Astrocyte of the cerebellum (primary cell): Measurements from ENCODE around the gene GNRH2.
"Not testable (repeated sequence)": the region's sequence is repeated elsewhere in the genome, so short reads cannot be mapped to it uniquely, and the experiment has no call there.

Source experiments
- DNase-seq: peaks from one replicate; pipeline ENCODE4 v3.0.0-alpha.2; 2011; ENCODE audit warnings: low read depth
- H3K4me3 ChIP-seq: 2 replicates; pipeline ENCODE4 v1.5.1; 2011; ENCODE audit warnings: mild to moderate bottlenecking, low read depth, low read length, moderate library complexity
- in situ Hi-C: cut with HindIII; loops from 2 replicates; pipeline ENCODE4 v1.10.0; 2017; ENCODE audit warnings: low sequenced_read_pairs
- TF ChIP-seq, protein P1 (sequence below): IDR thresholded peaks from 2 replicates; pipeline ENCODE4 v1.5.1; 2012; ENCODE audit warnings: low read length, low read depth, moderate library complexity, mild to moderate bottlenecking; ENCODE audit errors: missing control alignments

Gene GNRH2

DNA sequence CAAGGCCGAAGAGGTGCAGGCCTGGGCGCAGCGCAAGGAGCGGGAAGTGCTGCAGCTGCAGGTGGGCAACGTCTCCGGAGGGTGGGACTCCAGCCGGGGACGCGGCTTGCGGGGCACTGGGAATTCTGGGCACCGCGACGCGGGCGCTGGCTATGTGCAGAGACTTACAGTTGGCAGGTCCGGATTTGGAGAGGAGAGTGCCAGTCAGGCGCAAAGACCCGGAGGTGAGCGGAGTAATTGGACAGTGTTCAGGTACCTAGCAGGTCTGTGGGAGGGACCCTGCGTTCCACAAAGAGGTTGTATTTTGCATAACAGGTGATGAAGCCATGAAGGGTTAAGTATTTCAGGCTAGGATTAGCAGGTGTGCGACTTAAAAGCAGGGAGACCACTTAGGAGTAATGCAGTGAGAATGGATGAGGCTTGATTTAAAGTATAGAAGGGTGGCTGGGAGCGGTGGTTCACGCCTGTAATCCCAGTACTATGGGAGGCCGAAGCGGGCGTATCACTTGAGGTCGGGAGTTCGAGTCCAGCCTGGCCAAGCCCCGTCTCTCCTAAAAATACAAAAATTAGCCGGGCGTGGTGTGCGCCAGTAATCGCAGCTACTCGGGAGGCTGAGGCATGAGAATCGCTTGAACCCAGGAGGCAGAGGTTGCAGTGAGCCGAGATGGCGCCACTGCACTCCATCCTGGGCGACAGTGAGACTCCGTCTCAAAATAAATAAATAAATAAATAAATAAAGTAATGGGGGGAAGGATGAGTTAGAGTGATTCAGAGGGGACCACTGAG is 3.4 kb downstream of the GNRH2 start:
- DNase-seq, result no peak
- TF ChIP-seq, protein P1, sequence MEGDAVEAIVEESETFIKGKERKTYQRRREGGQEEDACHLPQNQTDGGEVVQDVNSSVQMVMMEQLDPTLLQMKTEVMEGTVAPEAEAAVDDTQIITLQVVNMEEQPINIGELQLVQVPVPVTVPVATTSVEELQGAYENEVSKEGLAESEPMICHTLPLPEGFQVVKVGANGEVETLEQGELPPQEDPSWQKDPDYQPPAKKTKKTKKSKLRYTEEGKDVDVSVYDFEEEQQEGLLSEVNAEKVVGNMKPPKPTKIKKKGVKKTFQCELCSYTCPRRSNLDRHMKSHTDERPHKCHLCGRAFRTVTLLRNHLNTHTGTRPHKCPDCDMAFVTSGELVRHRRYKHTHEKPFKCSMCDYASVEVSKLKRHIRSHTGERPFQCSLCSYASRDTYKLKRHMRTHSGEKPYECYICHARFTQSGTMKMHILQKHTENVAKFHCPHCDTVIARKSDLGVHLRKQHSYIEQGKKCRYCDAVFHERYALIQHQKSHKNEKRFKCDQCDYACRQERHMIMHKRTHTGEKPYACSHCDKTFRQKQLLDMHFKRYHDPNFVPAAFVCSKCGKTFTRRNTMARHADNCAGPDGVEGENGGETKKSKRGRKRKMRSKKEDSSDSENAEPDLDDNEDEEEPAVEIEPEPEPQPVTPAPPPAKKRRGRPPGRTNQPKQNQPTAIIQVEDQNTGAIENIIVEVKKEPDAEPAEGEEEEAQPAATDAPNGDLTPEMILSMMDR, result no peak
- in situ Hi-C loops, result no loop called here
- peak overlapping the region; percentile 81 for H3K4me3 ChIP-seq

DNA sequence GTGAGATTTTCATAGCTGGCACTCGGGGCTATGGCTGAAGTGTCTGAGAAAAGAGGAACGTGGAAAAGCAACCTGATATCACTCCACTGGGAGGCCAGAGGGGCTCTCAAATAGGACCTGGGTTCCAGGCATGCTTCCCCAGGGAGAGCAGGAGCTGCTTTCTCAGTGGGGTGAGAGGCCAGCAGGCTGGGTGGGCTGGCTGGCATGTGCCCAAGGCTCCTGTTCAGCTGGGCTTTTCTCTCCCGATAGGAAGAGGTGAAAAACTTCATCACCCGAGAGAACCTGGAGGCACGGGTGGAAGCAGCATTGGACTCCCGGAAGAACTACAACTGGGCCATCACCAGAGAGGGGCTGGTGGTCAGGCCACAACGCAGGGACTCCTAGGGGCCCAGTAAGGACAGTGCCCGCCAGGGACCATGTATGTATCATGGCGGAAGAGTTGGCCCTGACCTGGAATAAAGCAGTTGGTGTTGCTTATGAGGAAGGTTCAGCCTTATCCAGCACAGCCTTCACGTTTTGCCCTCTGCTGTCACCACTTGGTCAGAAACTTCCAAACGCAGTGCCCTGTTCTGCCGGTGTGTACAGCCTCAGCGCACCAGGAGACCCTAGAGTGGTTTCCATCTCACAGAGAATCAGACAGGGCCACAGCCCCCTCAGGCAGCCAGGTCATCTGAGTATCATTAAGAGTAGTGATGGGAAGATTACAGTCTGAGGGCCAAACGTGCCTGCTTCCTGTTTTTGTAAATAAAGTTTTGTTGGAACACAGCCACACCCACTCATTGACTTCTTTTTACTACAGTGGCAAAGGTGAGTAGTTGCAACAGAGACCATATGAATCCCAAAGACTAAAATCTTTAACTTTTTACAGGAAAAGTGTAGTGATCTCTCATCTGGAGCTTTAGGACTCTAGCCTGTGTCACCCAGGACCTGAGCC is 4.3 kb downstream of the GNRH2 start:
- no peak overlapping the region for H3K4me3 ChIP-seq
- DNase-seq, result no peak
- in situ Hi-C loops, result no loop called here
- TF ChIP-seq, protein P1, result no peak

DNA sequence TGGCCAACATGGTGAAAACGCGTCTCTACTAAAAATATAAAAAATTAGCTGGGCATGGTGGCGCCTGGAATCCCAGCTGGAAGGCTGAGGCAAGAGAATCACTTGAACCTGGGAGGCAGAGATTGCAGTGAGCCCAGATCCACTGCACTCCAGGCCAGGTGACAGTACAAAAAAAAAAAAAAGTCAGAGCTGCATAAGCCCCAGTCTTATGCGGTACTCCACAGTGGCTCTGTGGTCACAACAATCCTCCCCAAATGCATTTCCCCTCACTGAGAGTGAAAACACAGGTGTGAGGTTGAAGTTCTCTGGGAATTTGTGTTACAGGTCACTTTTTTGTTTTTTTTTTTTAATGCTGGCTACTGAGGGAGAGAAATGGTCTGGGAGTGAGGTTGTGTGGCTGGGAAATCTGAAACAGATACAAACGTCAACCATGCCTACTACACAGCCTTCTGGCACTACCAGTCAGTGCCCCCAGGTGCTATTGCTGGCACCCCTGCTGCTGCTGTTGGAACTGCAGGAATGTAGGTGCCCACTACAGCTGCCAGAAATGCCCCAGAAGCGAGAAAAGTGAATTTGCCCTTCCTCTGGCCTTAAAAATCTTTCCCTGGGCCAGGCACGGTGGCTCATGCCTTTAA is 8.1 kb downstream of the GNRH2 start:
- in situ Hi-C loops, result no loop called here
- no peak overlapping the region for H3K4me3 ChIP-seq
- TF ChIP-seq, protein P1, result no peak
- DNase-seq, result no peak

DNA sequence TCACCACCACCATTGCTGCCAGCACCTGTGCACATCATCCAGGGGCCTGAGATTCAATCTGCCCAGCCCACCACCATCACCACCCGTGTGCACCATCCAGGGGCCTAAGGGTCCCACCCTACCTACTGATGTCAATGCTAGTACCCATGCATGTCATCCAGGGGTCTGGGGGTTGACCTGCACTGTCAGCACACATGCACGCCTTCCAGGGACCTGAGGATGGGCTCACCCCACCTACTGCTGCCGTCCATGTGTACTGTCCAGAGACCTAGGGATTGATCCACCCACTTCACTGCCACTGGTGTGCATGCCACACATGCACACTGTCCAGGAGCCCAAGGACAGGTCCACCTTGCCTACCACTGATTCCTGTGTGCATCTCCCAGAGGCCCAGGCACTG is 16.1 kb downstream of the GNRH2 start:
- in situ Hi-C loops, result no loop called here
- TF ChIP-seq, protein P1, result no peak
- H3K4me3 ChIP-seq, result no peak overlapping the region
- no peak for DNase-seq

DNA sequence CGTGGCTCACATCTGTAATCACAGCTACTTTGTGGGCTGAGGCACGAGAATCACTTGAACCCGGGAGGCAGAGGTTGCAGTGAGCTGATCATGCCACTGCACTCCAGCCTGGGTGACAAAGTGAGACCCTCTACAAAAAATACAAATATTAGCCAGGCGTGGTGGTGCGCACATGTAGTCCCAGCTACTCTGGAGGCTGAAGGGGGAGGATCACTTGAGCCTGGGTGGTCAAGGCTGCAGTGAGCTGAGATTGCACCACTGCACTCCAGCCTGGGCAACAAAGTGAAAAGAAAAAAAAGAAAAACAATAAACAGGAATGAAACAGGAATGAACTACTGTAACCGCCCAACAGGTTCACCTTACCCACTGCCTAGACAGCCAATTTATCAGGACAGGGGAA is 20.7 kb downstream of the GNRH2 start:
- DNase-seq, in situ Hi-C loops, H3K4me3 ChIP-seq: not testable (repeated sequence)

DNA sequence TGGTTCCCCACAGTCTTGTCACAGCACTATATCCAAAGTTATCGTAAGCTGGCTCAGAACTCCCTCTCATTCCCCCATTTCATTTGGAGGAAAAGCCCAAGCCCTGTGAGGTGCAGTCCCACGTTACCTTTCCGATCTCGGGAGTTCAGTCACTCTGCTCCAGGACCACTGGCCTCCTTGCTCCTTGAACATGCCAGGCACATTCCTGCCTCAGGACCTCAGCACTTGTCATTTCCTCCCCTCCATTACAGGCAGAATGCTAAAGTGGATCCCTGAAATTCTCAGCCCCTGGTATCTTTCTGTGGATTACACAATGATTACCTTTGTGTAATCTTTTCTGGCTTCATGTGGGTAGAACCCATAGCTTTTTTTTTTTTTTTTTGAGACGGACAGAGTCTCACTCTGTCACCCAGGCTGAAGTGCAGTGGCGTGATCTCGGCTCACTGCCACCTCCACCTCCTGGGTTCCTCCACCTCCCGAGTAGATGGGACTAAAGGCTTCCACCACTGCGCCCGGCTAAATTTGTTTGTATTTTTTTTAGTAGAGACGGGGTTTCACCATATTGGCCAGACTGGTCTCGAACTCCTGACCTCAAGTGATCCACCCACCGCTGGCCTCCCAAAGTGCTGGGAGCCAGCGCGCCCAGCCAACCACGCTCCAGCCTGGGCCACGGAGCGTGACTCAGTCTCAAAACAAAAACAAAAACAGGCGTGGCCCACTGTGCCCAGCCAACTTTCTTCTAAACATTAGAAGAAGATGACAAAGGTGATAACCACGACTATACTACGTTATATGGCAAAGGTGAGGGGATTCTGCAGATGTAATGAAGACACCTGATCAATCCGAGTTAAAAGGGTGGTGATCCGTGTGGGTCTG is 24.0 kb downstream of the GNRH2 start:
- in situ Hi-C loops, result no loop called here
- TF ChIP-seq, protein P1, result no peak
- no peak for DNase-seq

More for the DNA sequence above, 24.0 kb downstream of the GNRH2 start:
- no peak overlapping the region for H3K4me3 ChIP-seq
